H1 (cell line): ENCODE measurements around the gene TCIRG1. TPM values are rescaled to one million over a fixed set of nuclear protein-coding genes. Genes with fewer than 3 reads are reported as not detected.

Experiments used
- CTCF ChIA-PET: fragments of 300-600 bp; sonication (Branson Sonifier 250); formaldehyde crosslinking; loops from one replicate; lab custom pipeline; 2021; ENCODE audit not compliant: partially characterized antibody; lab: Charles Lee
- POLR2A ChIA-PET: fragments of 300-600 bp; sonication (Branson Sonifier 250); formaldehyde crosslinking; loops from one replicate; lab custom pipeline; 2021; ENCODE audit warnings: inconsistent platforms; ENCODE audit not compliant: partially characterized antibody; lab: Charles Lee
- DNase-seq, 2 experiments: peaks; one replicate each; pipeline versions ENCODE4 v3.0.0 to v3.0.0-alpha.2; 2010 to 2022; ENCODE audit warnings: low spot score in 2 of 2, low read depth in 1 of 2, mixed read lengths in 1 of 2
- FAIRE-seq: peaks from 2 replicates; lab custom pipeline; 2011; peaks lifted over from hg19 to GRCh38; lab: Jason Lieb, UNC
- H2AFZ ChIP-seq: 2 replicates; pipeline ENCODE4 v1.8.1; 2012; ENCODE audit warnings: low read length, inconsistent platforms
- H2AK5ac ChIP-seq: 2 replicates; pipeline ENCODE4 v1.6.1; 2013; ENCODE audit warnings: low read depth, low read length
- H2BK120ac ChIP-seq: replicated peaks from 2 replicates; pipeline ENCODE3; 2013; ENCODE audit warnings: low read depth, low read length, inconsistent platforms
- H2BK12ac ChIP-seq: 2 replicates; pipeline ENCODE4 v1.6.1; 2013; ENCODE audit warnings: low read depth, low read length
- H2BK15ac ChIP-seq: 2 replicates; pipeline ENCODE4 v1.6.1; 2013; ENCODE audit warnings: low read length
- H2BK20ac ChIP-seq: 2 replicates; pipeline ENCODE4 v1.6.1; 2013; ENCODE audit warnings: low read length
- H2BK5ac ChIP-seq: 2 replicates; pipeline ENCODE4 v1.6.1; 2013; ENCODE audit warnings: low read depth, low read length
- H3K14ac ChIP-seq: 2 replicates; pipeline ENCODE4 v1.6.1; 2013; ENCODE audit warnings: inconsistent platforms; ENCODE audit not compliant: insufficient read length
- H3K18ac ChIP-seq: 2 replicates; pipeline ENCODE4 v1.6.1; 2013; ENCODE audit warnings: low read length; ENCODE audit errors: extremely low read depth
- H3K23ac ChIP-seq: 2 replicates; pipeline ENCODE4 v1.6.1; 2013; ENCODE audit warnings: inconsistent platforms; ENCODE audit not compliant: insufficient read length
- H3K23me2 ChIP-seq: 2 replicates; pipeline ENCODE4 v1.6.1; 2013; ENCODE audit warnings: low read depth, low read length
- H3K27ac ChIP-seq: 2 replicates; pipeline ENCODE4 v1.6.1; 2011; ENCODE audit warnings: low read depth, low read length, inconsistent platforms
- H3K27me3 ChIP-seq, 4 experiments: replicated peaks in 1 of 4; 1 replicate in 1 of 4; 2 replicates in 3 of 4; pipeline versions ENCODE4 v1.6.1 to v1.8.1; 2011 to 2013; ENCODE audit warnings: low read length in 3 of 4, mild to moderate bottlenecking in 3 of 4, inconsistent platforms in 2 of 4, mixed read lengths in 2 of 4, moderate library complexity in 1 of 4; ENCODE audit not compliant: control insufficient read depth in 3 of 4, insufficient read depth in 3 of 4; ENCODE audit errors: extremely low read depth in 1 of 4
- H3K36me3 ChIP-seq, 4 experiments: 2 replicates each; pipeline versions ENCODE4 v1.6.1 to v1.8.1; 2011 to 2013; ENCODE audit warnings: mild to moderate bottlenecking in 4 of 4, low read length in 3 of 4, moderate library complexity in 2 of 4, control low read depth in 1 of 4, inconsistent platforms in 1 of 4; ENCODE audit not compliant: insufficient read depth in 4 of 4, control insufficient read depth in 2 of 4
- H3K4ac ChIP-seq: replicated peaks from 2 replicates; pipeline ENCODE3; 2013; ENCODE audit warnings: low read length, low read depth, mixed read lengths, inconsistent platforms; ENCODE audit not compliant: insufficient read length
- H3K4me1 ChIP-seq, 4 experiments: replicated peaks in 1 of 4; 1 replicate in 1 of 4; 2 replicates in 3 of 4; pipeline versions ENCODE4 v1.6.1 to v1.8.1; 2011 to 2013; ENCODE audit warnings: low read length in 3 of 4, inconsistent platforms in 2 of 4, mixed read lengths in 1 of 4; ENCODE audit not compliant: insufficient read depth in 4 of 4, control insufficient read depth in 3 of 4
- H3K4me2 ChIP-seq, 2 experiments: 2 replicates each; pipeline versions ENCODE4 v1.6.1 to v1.8.1; 2011 to 2013; ENCODE audit warnings: low read depth in 2 of 2, low read length in 2 of 2, control low read depth in 1 of 2, inconsistent platforms in 1 of 2, mild to moderate bottlenecking in 1 of 2; ENCODE audit not compliant: insufficient read depth in 1 of 2
- H3K4me3 ChIP-seq, 4 experiments: fragments of 200-600, 300-600 bp in 1 of 4; sonication (generic), shearing (Covaris generic), sonication (Bioruptor Twin) in 1 of 4; 2 replicates each; pipeline versions ENCODE4 v1.5.1 to v1.8.1; 2011 to 2016; ENCODE audit warnings: low read length in 4 of 4, low read depth in 3 of 4, control low read depth in 2 of 4, inconsistent platforms in 2 of 4, mild to moderate bottlenecking in 2 of 4, mixed read lengths in 1 of 4, moderate library complexity in 1 of 4; ENCODE audit not compliant: insufficient read depth in 2 of 4; ENCODE audit errors: extremely low read depth in 1 of 4
- H3K56ac ChIP-seq: replicated peaks from 2 replicates; pipeline ENCODE3; 2013; ENCODE audit warnings: low read depth, mild to moderate bottlenecking, mixed read lengths, low read length, inconsistent platforms; ENCODE audit not compliant: insufficient read length
- H3K79me1 ChIP-seq: 2 replicates; pipeline ENCODE4 v1.6.1; 2013; ENCODE audit warnings: low read depth, low read length, control low read depth
- H3K79me2 ChIP-seq, 2 experiments: 2 replicates each; pipeline versions ENCODE4 v1.6.1 to v1.8.1; 2012 to 2013; ENCODE audit warnings: low read length in 2 of 2, mild to moderate bottlenecking in 2 of 2, inconsistent platforms in 1 of 2; ENCODE audit not compliant: insufficient read depth in 2 of 2, control insufficient read depth in 1 of 2
- H3K9ac ChIP-seq, 4 experiments: replicated peaks in 1 of 4; 1 replicate in 1 of 4; 2 replicates in 3 of 4; pipeline versions ENCODE4 v1.6.1 to v1.8.1; 2011 to 2013; ENCODE audit warnings: low read depth in 3 of 4, low read length in 3 of 4, control low read depth in 2 of 4, mild to moderate bottlenecking in 2 of 4, moderate library complexity in 2 of 4, inconsistent platforms in 1 of 4; ENCODE audit errors: extremely low read depth in 1 of 4
- H3K9me3 ChIP-seq, 2 experiments: 2 replicates each; pipeline versions ENCODE4 v1.6.1 to v1.8.1; 2012 to 2013; ENCODE audit warnings: mild to moderate bottlenecking in 2 of 2, moderate library complexity in 2 of 2, control low read depth in 1 of 2, inconsistent platforms in 1 of 2, low read depth in 1 of 2, low read length in 1 of 2, mixed read lengths in 1 of 2; ENCODE audit not compliant: insufficient read depth in 2 of 2
- H4K20me1 ChIP-seq, 2 experiments: replicated peaks in 1 of 2; 2 replicates each; pipeline versions ENCODE3 to v1.8.1; 2011 to 2013; ENCODE audit warnings: inconsistent platforms in 2 of 2, low read length in 2 of 2, mild to moderate bottlenecking in 1 of 2; ENCODE audit not compliant: insufficient read depth in 2 of 2, control insufficient read depth in 1 of 2
- H4K5ac ChIP-seq: 2 replicates; pipeline ENCODE4 v1.6.1; 2013; ENCODE audit warnings: low read length, low read depth, mixed read lengths, inconsistent platforms; ENCODE audit not compliant: insufficient read length
- H4K8ac ChIP-seq: 2 replicates; pipeline ENCODE4 v1.8.0; 2013; ENCODE audit warnings: mild to moderate bottlenecking, moderate library complexity, low read length, inconsistent platforms; ENCODE audit not compliant: insufficient read depth; ENCODE audit errors: extremely low read depth
- H4K91ac ChIP-seq: replicated peaks from 2 replicates; pipeline ENCODE3; 2013; ENCODE audit warnings: low read length, mixed read lengths, inconsistent platforms; ENCODE audit not compliant: insufficient read length
- BCL11A ChIP-seq, 2 experiments: IDR thresholded peaks; one replicate each; pipeline ENCODE4 v1.6.1; 2011; ENCODE audit warnings: low read depth in 2 of 2, low read length in 2 of 2, mild to moderate bottlenecking in 2 of 2
- CEBPB ChIP-seq: IDR thresholded peaks from 2 replicates; pipeline ENCODE4 v1.6.1; 2012; ENCODE audit warnings: low read depth, low read length
- CTBP2 ChIP-seq: IDR thresholded peaks from 2 replicates; pipeline ENCODE4 v1.7.0; 2011; ENCODE audit warnings: borderline replicate concordance, mild to moderate bottlenecking, moderate library complexity, mixed read lengths, low read length; ENCODE audit not compliant: insufficient read depth, insufficient read length
- EGR1 ChIP-seq: IDR thresholded peaks from 2 replicates; pipeline ENCODE4 v1.6.1; 2011; ENCODE audit warnings: low read depth, low read length, borderline replicate concordance
- EZH2 ChIP-seq: fragments of 200-600 bp; sonication (generic); IDR thresholded peaks from 2 replicates; pipeline ENCODE4 v1.7.1; 2012; ENCODE audit warnings: low read depth, mild to moderate bottlenecking, moderate library complexity, low read length, inconsistent platforms; ENCODE audit not compliant: severe bottlenecking
- MAFK ChIP-seq: IDR thresholded peaks from 2 replicates; pipeline ENCODE4 v1.6.1; 2012; ENCODE audit warnings: low read depth, mild to moderate bottlenecking, improper control_type of control experiment, low read length
- PHF8 ChIP-seq: fragments of 200-600 bp; sonication (generic); conservative IDR thresholded peaks from 2 replicates; pipeline ENCODE4 v1.7.1; 2012; ENCODE audit warnings: low read depth, mild to moderate bottlenecking, inconsistent platforms, low read length, moderate library complexity
- POLR2AphosphoS5 ChIP-seq: IDR thresholded peaks from 2 replicates; pipeline ENCODE4 v1.6.1; 2011; ENCODE audit warnings: low read depth, low read length
- RNF2 ChIP-seq: fragments of 200-900, 300-1000 bp; sonication (generic); IDR thresholded peaks from 2 replicates; pipeline ENCODE4 v1.7.1; 2016; ENCODE audit warnings: borderline replicate concordance, low read depth, mild to moderate bottlenecking, antibody characterized with exemption, low read length; ENCODE audit not compliant: poor library complexity, severe bottlenecking; ENCODE audit errors: missing control alignments
- SRF ChIP-seq: IDR thresholded peaks from 2 replicates; pipeline ENCODE4 v1.6.1; 2011; ENCODE audit warnings: mild to moderate bottlenecking, low read depth, low read length, moderate library complexity
- WGBS, 2 experiments: shearing (Covaris generic) in 1 of 2; methylation state at CpG; one replicate each; pipeline versions ENCODE4 v1.1.6 to v1.1.7; 2013 to 2015; ENCODE audit warnings: low lambda C conversion rate in 2 of 2, mixed read lengths in 2 of 2, inconsistent platforms in 1 of 2, low coverage in 1 of 2, missing lambda C conversion rate in 1 of 2; ENCODE audit not compliant: insufficient replicate concordance in 2 of 2, insufficient coverage in 1 of 2, insufficient read length in 1 of 2; ENCODE audit errors: extremely low coverage in 1 of 2, missing lambda C conversion rate in 1 of 2; 5-methylcytosine and 5-hydroxymethylcytosine counted together
- polyA plus RNA-seq, 7 experiments: library from polyadenylated mRNA; depleted of rRNA in 3 of 7; stranded (reverse) in 5 of 7; unstranded in 2 of 7; fragments of >200 nt in 5 of 7; fragments of 200-250 nt in 2 of 7; gene quantifications; 1 replicate in 5 of 7; 2 replicates in 1 of 7; 4 replicates in 1 of 7; pipeline versions ENCODE4 v1.2.1 to v1.2.3, GENCODE V29; 2011 to 2013; ENCODE audit warnings: missing spikeins in 2 of 7, mixed read lengths in 2 of 7
- total RNA-seq: library from RNA; stranded (reverse); fragmentation: NEBNext Ultra II Directional; extraction: Animal tissue kit (Norgen Biotek cat#: 25700); gene quantifications from 2 replicates; pipeline ENCODE4 v1.2.1, GENCODE V29; 2021
- TF ChIP-seq, protein P1 (sequence below): IDR thresholded peaks from 2 replicates; pipeline ENCODE4 v1.6.1; 2012; ENCODE audit warnings: low read length, inconsistent platforms

The TCIRG1 gene
- total and polyA plus RNA-seq, 2 of the 8 experiments (the other 6 are each of a cell fraction or from before 2014, with no cell fraction given) = 25.3 to 39.6 TPM

DNA sequence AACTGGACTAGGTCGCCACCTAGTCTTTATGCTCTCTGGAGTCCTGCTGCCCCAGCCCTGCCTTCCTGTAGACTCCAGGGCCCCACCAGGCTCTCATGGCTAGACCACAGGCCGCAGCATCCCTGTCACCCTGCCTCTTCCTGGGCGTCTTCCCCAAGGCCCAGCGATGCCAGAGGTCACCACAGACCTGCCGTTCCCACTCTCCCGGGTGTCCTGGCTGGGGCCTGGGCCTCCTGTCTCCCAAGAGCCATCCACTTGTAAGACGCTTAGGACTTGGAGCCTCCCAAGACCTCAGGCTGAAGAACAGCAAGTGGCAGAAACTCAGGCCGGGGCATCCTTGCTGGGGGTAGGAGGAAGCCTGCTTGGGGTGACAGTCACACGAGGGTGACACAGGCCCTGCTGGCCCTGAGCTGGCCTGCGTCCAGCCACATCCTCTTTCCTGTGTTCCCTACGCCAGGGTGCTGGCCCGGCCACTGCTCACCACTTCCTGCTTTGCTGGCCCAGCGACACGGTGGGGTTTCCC lies 2.0 kb upstream of the TCIRG1 start:
- Histone ChIP-seq H2AK5ac (no peak overlapping the region), H3K79me1 (peaks cover 2% of the 10 kb centered on the region), H3K27ac (no peak overlapping the region), H3K4ac (no peak overlapping the region), H3K27me3 (no peaks in the 10 kb centered on the region), H3K14ac (no peak overlapping the region), H3K9me3 (no peaks in the 10 kb centered on the region), H4K20me1 (peaks cover 0 to 5% of the 10 kb centered on the region in 2 experiments), H3K56ac (no peak overlapping the region), H2BK15ac (no peak overlapping the region), H4K8ac (peak overlapping the region; percentile 19; the same call in 1 of the 2 replicates), H2BK120ac (no peak overlapping the region), H2BK12ac (no peak overlapping the region), H4K5ac (no peak overlapping the region), H3K9ac (no peak overlapping the region), H2BK5ac (no peak overlapping the region), H2AFZ (no peak overlapping the region), H3K4me1 (peaks cover 4 to 27% (median 20%) of the 10 kb centered on the region in 4 experiments), H2BK20ac (no peak overlapping the region), H3K4me2 (no peak overlapping the region), H3K23me2 (no peaks in the 10 kb centered on the region; the same call in 1 of the 2 replicates), H3K4me3 (no peak overlapping the region), H3K23ac (no peak overlapping the region), H4K91ac (no peak overlapping the region), H3K36me3 (peaks cover 4 to 17% (median 15%) of the 10 kb centered on the region in 4 experiments), H3K79me2 (peaks cover 0 to 12% of the 10 kb centered on the region in 2 experiments; a peak in 1 of 4 replicates), H3K18ac (no peak overlapping the region)
- FAIRE-seq = no peak
- ChIA-PET POLR2A (interaction anchor here (1.2 to 16.6 kb wide), 8 partner anchors 8 to 84 kb away, joined by 3 to 183 read pairs (median 6); partner anchors contain the start of gene CHKA), CTCF (interaction anchor here (0.5 to 2.0 kb wide), 4 partner anchors 9 to 458 kb away, joined by 4 read pairs; no protein-coding TSS in a partner anchor)
- no peak for DNase-seq
- 87% methylated on average over 14 of the region's 14 CpGs; no CpG with 5 or more reads in 1 of the 2 experiments for WGBS, 2 experiments
- TF ChIP-seq, protein P1, sequence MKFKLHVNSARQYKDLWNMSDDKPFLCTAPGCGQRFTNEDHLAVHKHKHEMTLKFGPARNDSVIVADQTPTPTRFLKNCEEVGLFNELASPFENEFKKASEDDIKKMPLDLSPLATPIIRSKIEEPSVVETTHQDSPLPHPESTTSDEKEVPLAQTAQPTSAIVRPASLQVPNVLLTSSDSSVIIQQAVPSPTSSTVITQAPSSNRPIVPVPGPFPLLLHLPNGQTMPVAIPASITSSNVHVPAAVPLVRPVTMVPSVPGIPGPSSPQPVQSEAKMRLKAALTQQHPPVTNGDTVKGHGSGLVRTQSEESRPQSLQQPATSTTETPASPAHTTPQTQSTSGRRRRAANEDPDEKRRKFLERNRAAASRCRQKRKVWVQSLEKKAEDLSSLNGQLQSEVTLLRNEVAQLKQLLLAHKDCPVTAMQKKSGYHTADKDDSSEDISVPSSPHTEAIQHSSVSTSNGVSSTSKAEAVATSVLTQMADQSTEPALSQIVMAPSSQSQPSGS = no peak
- TF ChIP-seq BCL11A (IDR thresholded peaks at IDR 0.05; ENCODE audit: low read depth in 2 of 2, low read length in 2 of 2) (no peak), CTBP2 (no peak), MAFK (no peak), EGR1 (no peak), RNF2 (no peak), PHF8 (no peak), SRF (no peak), POLR2AphosphoS5 (no peak), EZH2 (no peak), CEBPB (no peak)
